Lower leg skin (tissue), 4 donors: Measurements from ENCODE around the gene NUCB2. TPM values are rescaled to one million over a fixed set of nuclear protein-coding genes. Genes with fewer than 3 reads are reported as not detected.

Experiments used
- DNase-seq, 2 donors: peaks; one replicate each; pipeline ENCODE4 v3.0.0-alpha.2; 2019; ENCODE audit warnings: low spot score in 2 of 2
- H3K4me3 ChIP-seq: fragments of 200-600 bp; sonication (generic); 2 replicates; pipeline ENCODE4 v1.5.1; 2017; ENCODE audit warnings: mild to moderate bottlenecking, low read depth; ENCODE audit not compliant: poor library complexity, severe bottlenecking
- POLR2A ChIP-seq, 2 donors: fragments of 450-650 bp; IDR thresholded peaks; one replicate each; pipeline ENCODE4 v1.6.1; 2016 to 2017; ENCODE audit warnings: antibody characterized with exemption in 2 of 2, mild to moderate bottlenecking in 1 of 2, moderate library complexity in 1 of 2
- WGBS, 2 donors: methylation state at CpG; one replicate each; pipeline ENCODE4 v1.1.5; 2018; 5-methylcytosine and 5-hydroxymethylcytosine counted together
- intact Hi-C: fragments of 100-400 bp; cut with DNase I; formaldehyde crosslinking; loops from one replicate; pipeline ENCODE4 v1.15.0; 2023; ENCODE audit warnings: low total_unique reads
- total RNA-seq, 4 donors: library from RNA; depleted of rRNA; stranded (reverse); fragments of >200 nt; gene quantifications; one replicate each; pipeline ENCODE4 v1.1.0, GENCODE V29; 2016
- TF ChIP-seq, protein P1 (sequence below), 3 donors: fragments of 450-650 bp; IDR thresholded peaks; one replicate each; pipeline ENCODE4 v1.5.1; 2016; ENCODE audit warnings: antibody characterized with exemption in 3 of 3, mild to moderate bottlenecking in 3 of 3, moderate library complexity in 2 of 3

The NUCB2 gene
- total RNA-seq, 4 donors from 2014 or later: 13.1 to 27.1 (median 17.9) TPM

DNA sequence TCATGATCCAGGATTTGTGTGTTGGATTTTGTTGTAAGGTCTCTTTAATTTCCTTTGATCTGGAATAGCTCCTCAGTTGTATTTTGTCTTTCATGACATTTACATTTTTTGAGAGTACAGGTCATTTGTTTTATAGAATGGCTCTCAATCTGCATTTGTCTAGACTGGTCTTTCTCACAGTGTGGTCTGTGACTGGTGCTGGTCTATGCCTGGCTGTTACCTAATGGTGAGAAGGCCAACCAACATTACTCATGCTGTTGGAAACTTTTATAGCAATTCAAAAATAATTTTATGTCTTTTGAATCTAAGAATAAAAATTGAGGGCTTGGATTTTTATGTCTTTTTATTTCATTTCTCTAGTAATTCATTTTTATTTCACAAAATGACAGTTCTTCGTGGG lies 71.1 kb downstream of the NUCB2 start:
- TF ChIP-seq, protein P1, sequence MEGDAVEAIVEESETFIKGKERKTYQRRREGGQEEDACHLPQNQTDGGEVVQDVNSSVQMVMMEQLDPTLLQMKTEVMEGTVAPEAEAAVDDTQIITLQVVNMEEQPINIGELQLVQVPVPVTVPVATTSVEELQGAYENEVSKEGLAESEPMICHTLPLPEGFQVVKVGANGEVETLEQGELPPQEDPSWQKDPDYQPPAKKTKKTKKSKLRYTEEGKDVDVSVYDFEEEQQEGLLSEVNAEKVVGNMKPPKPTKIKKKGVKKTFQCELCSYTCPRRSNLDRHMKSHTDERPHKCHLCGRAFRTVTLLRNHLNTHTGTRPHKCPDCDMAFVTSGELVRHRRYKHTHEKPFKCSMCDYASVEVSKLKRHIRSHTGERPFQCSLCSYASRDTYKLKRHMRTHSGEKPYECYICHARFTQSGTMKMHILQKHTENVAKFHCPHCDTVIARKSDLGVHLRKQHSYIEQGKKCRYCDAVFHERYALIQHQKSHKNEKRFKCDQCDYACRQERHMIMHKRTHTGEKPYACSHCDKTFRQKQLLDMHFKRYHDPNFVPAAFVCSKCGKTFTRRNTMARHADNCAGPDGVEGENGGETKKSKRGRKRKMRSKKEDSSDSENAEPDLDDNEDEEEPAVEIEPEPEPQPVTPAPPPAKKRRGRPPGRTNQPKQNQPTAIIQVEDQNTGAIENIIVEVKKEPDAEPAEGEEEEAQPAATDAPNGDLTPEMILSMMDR (IDR thresholded peaks at IDR 0.05): no peak
- TF ChIP-seq POLR2A (IDR thresholded peaks at IDR 0.05): no peak
- WGBS, 2 donors: 53 to 68% methylated on average over 1 of the region's 1 CpG
- H3K4me3 ChIP-seq: no peak overlapping the region
- intact Hi-C loops: no loop called here
- no peak for DNase-seq

DNA sequence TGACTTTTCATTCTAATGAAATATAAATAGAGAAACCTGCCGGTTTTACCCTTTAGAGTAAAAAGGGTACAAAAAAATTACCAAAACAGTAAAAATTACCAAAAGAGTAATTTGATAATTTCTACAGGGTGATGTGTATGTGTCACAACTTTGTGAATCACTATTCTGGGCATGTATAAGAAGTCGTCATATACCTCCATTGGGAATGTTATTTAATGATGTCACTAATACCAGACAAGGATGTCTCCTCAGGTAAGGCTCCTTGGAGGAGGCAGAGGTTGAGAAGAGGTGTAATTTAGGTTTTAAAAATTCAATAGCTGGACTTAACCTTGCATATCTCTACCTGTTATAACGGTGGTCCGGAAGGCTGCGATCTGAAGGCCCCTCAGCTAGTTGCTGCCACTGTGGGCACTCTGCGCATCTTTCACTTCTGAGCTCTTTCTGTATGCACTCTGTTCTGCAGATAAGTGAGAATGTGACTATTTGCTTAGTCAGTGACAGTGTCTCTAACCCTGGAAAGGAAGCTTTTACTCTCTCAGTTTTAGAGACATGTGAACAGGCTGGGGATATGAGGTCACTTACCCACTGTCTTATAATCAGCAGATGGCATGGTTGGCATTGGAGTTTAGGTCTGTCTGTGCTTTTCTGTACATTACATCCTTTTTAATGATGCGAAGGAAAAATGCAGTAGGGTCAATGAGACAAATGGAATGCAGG lies 74.1 kb downstream of the NUCB2 start:
- 92 to 94% methylated on average over 7 of the region's 7 CpGs for WGBS, 2 donors
- no peak overlapping the region for H3K4me3 ChIP-seq
- intact Hi-C loops: loop anchor here (5.0 kb wide), 1 partner anchor 113 kb away; no protein-coding TSS in a partner anchor
- no peak for TF ChIP-seq POLR2A (IDR thresholded peaks at IDR 0.05)
- TF ChIP-seq, protein P1 (IDR thresholded peaks at IDR 0.05): no peak
- DNase-seq: no peak

DNA sequence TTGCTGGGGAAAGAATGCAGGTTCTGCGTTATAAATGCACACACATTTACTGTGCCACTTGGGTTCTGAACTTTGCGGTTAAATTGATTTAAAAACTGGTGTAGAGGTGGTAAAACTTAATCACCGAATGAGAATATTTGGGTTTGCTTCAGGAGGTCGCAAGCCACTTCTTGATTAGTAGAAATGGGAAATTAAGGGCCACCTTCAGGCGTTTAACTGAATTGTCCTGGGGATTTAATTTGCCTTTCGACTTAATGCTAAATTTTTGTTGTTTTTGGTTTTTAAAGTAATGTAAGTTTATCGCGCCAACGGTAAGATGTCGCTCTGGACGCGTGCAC lies 74.6 kb downstream of the NUCB2 start:
- WGBS, 2 donors: 28 to 34% methylated on average over 12 of the region's 12 CpGs
- no peak for TF ChIP-seq POLR2A (IDR thresholded peaks at IDR 0.05)
- TF ChIP-seq, protein P1 (IDR thresholded peaks at IDR 0.05): no peak
- intact Hi-C loops: loop anchor here (5.0 kb wide), 1 partner anchor 114 kb away; no protein-coding TSS in a partner anchor
- no peak for DNase-seq
- no peak overlapping the region for H3K4me3 ChIP-seq

DNA sequence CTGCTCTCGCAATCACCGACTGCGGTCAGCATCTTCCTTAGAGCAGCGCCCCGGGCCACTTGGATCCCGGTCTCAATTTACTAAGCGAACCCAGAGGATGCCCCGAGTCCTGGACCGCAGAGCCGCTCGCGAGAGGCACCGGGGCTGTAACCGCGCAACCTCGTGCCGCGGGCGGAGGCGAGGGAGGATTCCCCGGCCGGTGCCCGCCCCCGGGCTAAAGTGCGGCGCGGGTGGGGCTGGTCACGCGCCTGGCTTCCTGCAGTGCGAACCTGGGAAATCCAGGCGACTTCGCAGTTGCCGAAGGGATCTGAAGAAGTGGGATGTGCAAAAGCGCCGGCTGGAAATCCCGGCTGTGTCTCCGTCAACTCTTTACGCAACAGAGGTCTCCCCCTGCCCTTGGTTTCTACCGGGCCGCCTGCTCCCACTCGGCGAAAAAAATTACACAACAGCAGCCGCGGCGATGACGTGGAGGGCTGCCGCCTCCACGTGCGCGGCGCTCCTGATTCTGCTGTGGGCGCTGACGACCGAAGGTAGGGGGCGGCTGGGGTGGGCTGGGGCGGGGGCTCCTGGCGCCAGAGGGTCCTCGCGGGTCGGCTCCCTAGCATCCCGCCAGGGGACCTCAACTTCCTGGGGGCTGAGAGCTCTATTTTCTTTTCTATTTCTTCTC lies 75.1 kb downstream of the NUCB2 start, which contains the start of gene NCR3LG1:
NCR3LG1 (plus strand) TSS at position 291 of the 667 bp plus-strand sequence; CDS start at position 461, 170 bp downstream.
- DNase-seq: peak; percentile 29 to 93
- H3K4me3 ChIP-seq: peak within 1 kb of the TSS; percentile 39
- TF ChIP-seq POLR2A (IDR thresholded peaks at IDR 0.05): no peak
- TF ChIP-seq, protein P1 (IDR thresholded peaks at IDR 0.05): no peak
- WGBS, 2 donors: 2% methylated on average over 47 to 51 of the region's 61 CpGs
- intact Hi-C loops: loop anchor here (5.0 kb wide), 1 partner anchor 114 kb away; no protein-coding TSS in a partner anchor

DNA sequence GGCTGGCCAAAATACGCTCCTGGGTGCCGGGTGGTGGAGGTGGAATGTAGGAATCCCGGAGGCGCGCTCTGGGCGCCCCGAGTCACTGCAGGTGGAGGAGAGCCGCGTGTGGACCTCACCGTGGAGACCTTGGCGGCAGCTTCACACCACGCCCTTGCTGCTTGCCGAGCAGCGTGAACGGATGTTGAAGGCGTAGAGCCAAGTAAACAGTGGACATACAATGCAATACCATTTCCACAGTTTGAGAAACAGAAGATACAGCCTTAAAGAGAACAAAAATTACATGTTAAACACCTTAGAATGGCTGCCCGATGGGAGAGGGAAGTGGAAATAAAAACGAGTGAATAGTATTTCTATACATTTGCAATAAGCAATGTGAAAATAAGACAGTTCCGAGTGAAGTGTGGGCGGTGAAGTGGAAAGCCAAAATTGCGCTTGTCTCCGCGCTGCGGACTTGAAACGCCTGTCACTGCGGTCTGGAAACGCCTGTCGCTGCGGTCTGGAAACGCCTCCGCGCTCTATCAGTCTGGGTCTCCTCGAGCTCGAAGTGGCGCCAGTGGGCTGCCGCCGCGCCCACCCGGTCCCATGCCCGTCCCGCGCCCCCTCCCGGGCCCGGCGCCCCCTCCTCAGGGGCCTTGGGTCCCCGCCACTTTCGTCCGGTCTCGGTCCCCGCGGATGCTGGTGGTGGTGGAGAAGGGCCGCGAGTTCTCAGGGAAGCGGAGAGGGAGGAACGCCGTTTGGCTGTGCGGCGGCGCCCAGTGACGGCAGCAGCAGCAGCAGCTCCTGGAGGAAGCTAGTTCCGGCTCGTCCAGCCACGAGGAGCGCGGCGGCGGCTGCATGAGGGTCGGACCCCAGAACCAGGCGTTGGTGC lies 76.6 kb downstream of the NUCB2 start:
- 1% methylated on average over 59 to 67 of the region's 69 CpGs for WGBS, 2 donors
- intact Hi-C loops: loop anchor here (5.0 kb wide), 1 partner anchor 116 kb away; no protein-coding TSS in a partner anchor
- TF ChIP-seq, protein P1 (IDR thresholded peaks at IDR 0.05): no peak
- peak; percentile 43 to 93 for DNase-seq
- H3K4me3 ChIP-seq: peak overlapping the region; percentile 46
